ENCODE measurements around the gene SERINC5.

GRCh38 chr5:80181618-80182211, 74.1 kb downstream of the SERINC5 start:
- TF ChIP-seq REST (IDR thresholded peaks at IDR 0.05; ENCODE audit: insufficient replicate concordance, low read depth): no peak
- no peak for TF ChIP-seq CTCF (IDR thresholded peaks at IDR 0.05; ENCODE audit: insufficient read depth, low read length)
- no peak for TF ChIP-seq SPI1 (IDR thresholded peaks at IDR 0.05; ENCODE audit: borderline replicate concordance, low read depth)
